Endothelial cell of coronary artery (primary cell): ENCODE results near the gene OR14I1. TPM values are rescaled to one million over a fixed set of nuclear protein-coding genes. Genes with fewer than 3 reads are reported as not detected.

Experiments
- total RNA-seq: library from RNA; depleted of rRNA; stranded (reverse); fragments of >200 nt; gene quantifications from 2 replicates; pipeline ENCODE4 v1.2.3, GENCODE V29; 2014

Gene OR14I1
- total RNA-seq: not detected in 2 replicates

DNA sequence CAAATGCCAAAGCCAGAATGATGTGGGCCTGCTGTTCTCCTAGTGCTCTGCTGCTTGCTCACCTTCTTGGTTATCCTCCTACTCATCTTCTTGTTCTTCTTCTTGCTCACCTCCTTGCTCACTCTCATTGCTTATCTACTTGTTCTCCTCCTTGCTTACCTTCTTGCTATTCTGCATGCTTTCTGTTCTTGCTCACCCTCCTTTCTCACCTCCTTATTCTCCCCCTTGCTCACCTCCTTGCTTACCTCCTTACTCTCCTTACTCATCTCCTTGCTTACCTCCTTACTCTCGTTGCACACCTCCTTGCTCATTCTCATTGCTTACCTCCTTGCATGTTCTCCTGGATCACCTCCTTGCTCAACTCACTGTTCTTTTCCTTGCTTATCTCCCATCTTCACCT, at the start of gene OR14I1:
Gene OR14I1 (minus strand): TSS at position 53 of the 400 bp plus-strand sequence.

DNA sequence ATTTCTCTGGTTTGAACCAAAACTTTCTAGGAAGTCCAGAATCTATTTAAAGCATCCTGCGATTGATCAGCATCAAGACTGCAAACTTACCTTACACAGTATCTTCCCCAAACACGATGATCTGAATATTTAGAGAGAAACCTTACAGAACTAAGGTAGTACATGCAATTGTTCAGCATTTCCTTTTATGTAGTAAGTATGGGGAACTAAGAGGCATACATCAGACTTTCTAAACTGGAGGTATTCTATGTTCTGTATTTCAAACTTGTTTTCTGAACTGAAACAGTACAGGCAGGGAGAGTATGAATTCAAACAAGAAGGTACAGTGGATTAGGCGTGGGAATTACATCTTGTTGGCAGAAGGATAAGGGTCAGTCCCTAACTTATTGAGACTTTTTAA, 47.2 kb downstream of the OR14I1 start, which contains the start of gene OR2T27:
Gene OR2T27 (minus strand): TSS at position 175 of the 400 bp plus-strand sequence. CDS start 4,644 bp downstream, outside the sequence.

Other genes starting within 250 kb of the OR14I1 start
- not detected in 2 replicates for gene OR2T3, start 229.4 kb downstream of the OR14I1 start, total RNA-seq
- not detected in 2 replicates for gene OR2T5, start 214.2 kb downstream of the OR14I1 start, total RNA-seq
- not detected in 2 replicates for gene OR2G6, start 194.7 kb downstream of the OR14I1 start, total RNA-seq
- gene OR2T29, start 140.0 kb downstream of the OR14I1 start, total RNA-seq: not detected in 2 replicates
- gene OR2T34, start 128.0 kb downstream of the OR14I1 start, total RNA-seq: not detected in 2 replicates
- gene OR2T10, start 105.1 kb downstream of the OR14I1 start, total RNA-seq: not detected in 2 replicates
- not detected in 2 replicates for gene OR2T11, start 67.7 kb downstream of the OR14I1 start, total RNA-seq
- gene OR2T35, start 57.5 kb downstream of the OR14I1 start, total RNA-seq: not detected in 2 replicates
- not detected in 2 replicates for gene OR2T27, start 47.2 kb downstream of the OR14I1 start, total RNA-seq
- gene LYPD8, start 53.0 kb upstream of the OR14I1 start, total RNA-seq: 0.19 TPM in 1 of 2 replicates, not detected in the other
- 22.1 and 27.0 TPM in 2 replicates for gene SH3BP5L, start 123.1 kb upstream of the OR14I1 start, total RNA-seq
- gene ZNF672, start 135.5 kb upstream of the OR14I1 start, total RNA-seq: 17.2 and 18.4 TPM in 2 replicates
- 9.4 and 18.4 TPM in 2 replicates for gene ZNF692, start 156.3 kb upstream of the OR14I1 start, total RNA-seq
- gene PGBD2, start 203.5 kb upstream of the OR14I1 start, total RNA-seq: 6.7 and 10.2 TPM in 2 replicates